NB4 (cell line): ENCODE results near the gene AAMDC.
A peak's percentile ranks its signal among the peaks of the same experiment; 100 is the strongest.

Experiments used
- DNase-seq: peaks from one replicate; pipeline ENCODE4 v3.0.0; 2010; ENCODE audit warnings: low read depth
- H3K4me3 ChIP-seq: one replicate; pipeline ENCODE4 v1.5.1; 2011; ENCODE audit warnings: mild to moderate bottlenecking, low read depth, low read length, moderate library complexity
- MYC ChIP-seq: IDR thresholded peaks from 2 replicates; pipeline ENCODE4 v1.6.1; 2011; ENCODE audit warnings: low read depth, low read length
- POLR2A ChIP-seq: IDR thresholded peaks from 2 replicates; pipeline ENCODE4 v1.6.1; 2011; ENCODE audit warnings: mild to moderate bottlenecking; ENCODE audit not compliant: insufficient read length; ENCODE audit errors: extremely low read depth
- TF ChIP-seq, protein P1 (sequence below): IDR thresholded peaks from one replicate; pipeline ENCODE4 v1.5.1; 2012; ENCODE audit warnings: low read depth, low read length
- TF ChIP-seq, protein P2 (sequence below): IDR thresholded peaks from 2 replicates; pipeline ENCODE4 v1.6.1; 2011; ENCODE audit warnings: low read depth, low read length

AAMDC gene

GRCh38 chr11:77820565-77821348, at the start of gene AAMDC, which contains the start of gene RSF1:
AAMDC (plus strand) TSS chr11:77821144; CDS start chr11:77842497, 21,353 bp downstream.
RSF1 (minus strand) TSS chr11:77820722; CDS start chr11:77820714, 8 bp downstream.
- TF ChIP-seq, protein P1, sequence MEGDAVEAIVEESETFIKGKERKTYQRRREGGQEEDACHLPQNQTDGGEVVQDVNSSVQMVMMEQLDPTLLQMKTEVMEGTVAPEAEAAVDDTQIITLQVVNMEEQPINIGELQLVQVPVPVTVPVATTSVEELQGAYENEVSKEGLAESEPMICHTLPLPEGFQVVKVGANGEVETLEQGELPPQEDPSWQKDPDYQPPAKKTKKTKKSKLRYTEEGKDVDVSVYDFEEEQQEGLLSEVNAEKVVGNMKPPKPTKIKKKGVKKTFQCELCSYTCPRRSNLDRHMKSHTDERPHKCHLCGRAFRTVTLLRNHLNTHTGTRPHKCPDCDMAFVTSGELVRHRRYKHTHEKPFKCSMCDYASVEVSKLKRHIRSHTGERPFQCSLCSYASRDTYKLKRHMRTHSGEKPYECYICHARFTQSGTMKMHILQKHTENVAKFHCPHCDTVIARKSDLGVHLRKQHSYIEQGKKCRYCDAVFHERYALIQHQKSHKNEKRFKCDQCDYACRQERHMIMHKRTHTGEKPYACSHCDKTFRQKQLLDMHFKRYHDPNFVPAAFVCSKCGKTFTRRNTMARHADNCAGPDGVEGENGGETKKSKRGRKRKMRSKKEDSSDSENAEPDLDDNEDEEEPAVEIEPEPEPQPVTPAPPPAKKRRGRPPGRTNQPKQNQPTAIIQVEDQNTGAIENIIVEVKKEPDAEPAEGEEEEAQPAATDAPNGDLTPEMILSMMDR: peak; percentile 51
- TF ChIP-seq, protein P2, sequence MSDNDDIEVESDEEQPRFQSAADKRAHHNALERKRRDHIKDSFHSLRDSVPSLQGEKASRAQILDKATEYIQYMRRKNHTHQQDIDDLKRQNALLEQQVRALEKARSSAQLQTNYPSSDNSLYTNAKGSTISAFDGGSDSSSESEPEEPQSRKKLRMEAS: peak; percentile 92
- peak; percentile 52 for TF ChIP-seq POLR2A
- peak; percentile 84 for TF ChIP-seq MYC
- DNase-seq: peak; percentile 99
- H3K4me3 ChIP-seq: peak within 1 kb of the TSS; percentile 90

- TF ChIP-seq, protein P2: no peak
- TF ChIP-seq POLR2A (no peak), MYC (no peak)
- TF ChIP-seq, protein P1: no peak
These were observed 45.0 kb upstream of the AAMDC start for GRCh38 chr11:77775936-77776335.

DNA sequence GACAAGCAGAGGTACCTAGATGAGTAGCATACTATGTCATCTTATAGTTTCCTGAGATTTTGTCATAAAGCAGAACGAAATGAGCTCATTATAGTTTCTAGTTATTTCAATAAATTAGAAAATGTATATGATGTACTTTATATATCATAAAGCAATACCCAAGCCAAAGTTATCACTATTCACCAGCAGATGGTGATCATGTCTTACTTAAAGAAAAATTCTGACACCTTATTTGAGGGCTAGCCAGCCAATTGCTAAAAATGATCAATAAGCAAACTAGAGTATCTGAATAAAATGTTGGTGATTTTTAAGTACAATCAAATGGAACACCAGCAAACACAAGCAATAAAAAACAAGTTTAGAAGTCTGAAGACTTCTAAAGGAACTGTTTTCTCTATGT, 44.5 kb upstream of the AAMDC start:
- no peak overlapping the region for H3K4me3 ChIP-seq
- peak; percentile 39 for DNase-seq
- TF ChIP-seq, protein P2: no peak
- TF ChIP-seq MYC (no peak), POLR2A (no peak)
- TF ChIP-seq, protein P1: no peak

More at GRCh38 chr11:77775936-77776335, 45.0 kb upstream of the AAMDC start:
- DNase-seq: no peak
- no peak overlapping the region for H3K4me3 ChIP-seq

- TF ChIP-seq, protein P2: no peak
- no peak for TF ChIP-seq POLR2A
- TF ChIP-seq MYC: no peak
- TF ChIP-seq, protein P1: no peak
- DNase-seq: no peak
- H3K4me3 ChIP-seq: no peak overlapping the region
These were observed 42.8 kb upstream of the AAMDC start for GRCh38 chr11:77778118-77778517.

DNA sequence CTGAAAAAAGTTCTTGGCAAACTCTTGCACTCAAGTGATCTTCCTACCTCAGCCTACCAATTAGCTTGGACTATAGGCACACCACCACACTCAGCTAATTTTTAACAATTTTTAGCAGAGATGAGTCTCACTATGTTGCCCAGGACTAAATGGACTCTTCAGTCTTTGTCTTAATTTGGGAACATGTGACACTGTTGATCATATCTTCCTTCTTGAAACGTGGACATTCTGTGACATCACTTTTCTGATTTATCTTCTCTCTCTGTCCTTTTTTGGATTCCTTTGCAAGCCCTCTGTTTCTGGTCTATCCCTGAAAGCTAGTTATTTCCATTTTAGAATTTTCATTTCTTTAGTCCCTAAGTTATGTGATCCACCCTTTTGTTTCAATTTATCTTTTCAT, 42.4 kb upstream of the AAMDC start:
- H3K4me3 ChIP-seq: no peak overlapping the region
- no peak for DNase-seq
- TF ChIP-seq, protein P1: no peak
- TF ChIP-seq POLR2A (no peak), MYC (no peak)
- TF ChIP-seq, protein P2: no peak
